Measurements from ENCODE around the gene LCN2.

The LCN2 gene

DNA sequence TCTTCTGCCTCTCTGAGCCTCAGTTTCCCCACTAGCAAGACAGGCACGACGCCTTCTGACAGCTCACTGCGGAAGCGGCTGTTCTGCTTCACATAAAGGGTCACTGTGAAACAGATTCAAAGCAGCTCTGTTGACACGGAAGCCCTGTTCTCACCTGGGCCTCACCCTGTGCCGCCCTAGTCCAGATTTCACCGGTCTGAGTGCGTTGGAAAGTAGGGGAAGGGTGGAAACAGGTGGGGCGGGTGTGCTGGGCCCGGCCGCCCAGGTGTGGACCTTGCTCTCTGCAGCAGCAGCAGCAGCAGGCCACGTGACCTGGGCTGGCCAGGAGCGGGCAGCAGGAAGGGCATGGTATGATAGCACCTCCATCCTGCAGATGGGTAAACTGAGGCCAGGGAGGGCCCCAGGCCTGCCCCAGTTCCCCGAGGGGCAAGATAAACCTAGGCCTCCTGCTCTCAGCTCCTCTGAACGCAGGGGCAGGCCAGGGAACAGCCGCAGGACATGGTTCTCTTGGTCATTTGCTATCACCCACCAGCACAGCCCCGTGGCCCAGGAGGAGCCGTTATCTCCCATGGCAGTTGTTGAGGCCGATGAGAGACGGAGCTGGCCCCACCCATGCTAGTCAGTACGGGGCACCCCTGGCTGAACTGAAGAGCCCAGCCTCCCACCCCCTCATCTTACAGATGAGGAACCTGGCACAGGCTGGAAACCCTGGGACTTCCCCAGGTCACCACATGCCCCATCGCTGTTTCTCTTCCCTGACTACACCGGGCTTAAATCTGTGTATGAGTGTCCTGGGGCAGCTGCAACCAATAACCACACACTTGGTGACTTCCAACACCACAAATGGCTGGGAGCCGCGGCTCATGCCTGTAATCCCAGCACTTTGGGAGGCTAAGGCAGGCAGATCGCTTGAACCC is 33.8 kb upstream of the LCN2 start:
- H3K27ac ChIP-seq (ENCODE audit: low read depth, low read length, severe bottlenecking), result no peak overlapping the region
- 92% methylated on average over 22 of the region's 26 CpGs for WGBS, 2 experiments (ENCODE audit: insufficient coverage in 2 of 2)
- H3K4me1 ChIP-seq (ENCODE audit: control insufficient read depth, insufficient read depth, low read length, poor library complexity, severe bottlenecking), result peaks cover 3% of the 10 kb centered on the region

DNA sequence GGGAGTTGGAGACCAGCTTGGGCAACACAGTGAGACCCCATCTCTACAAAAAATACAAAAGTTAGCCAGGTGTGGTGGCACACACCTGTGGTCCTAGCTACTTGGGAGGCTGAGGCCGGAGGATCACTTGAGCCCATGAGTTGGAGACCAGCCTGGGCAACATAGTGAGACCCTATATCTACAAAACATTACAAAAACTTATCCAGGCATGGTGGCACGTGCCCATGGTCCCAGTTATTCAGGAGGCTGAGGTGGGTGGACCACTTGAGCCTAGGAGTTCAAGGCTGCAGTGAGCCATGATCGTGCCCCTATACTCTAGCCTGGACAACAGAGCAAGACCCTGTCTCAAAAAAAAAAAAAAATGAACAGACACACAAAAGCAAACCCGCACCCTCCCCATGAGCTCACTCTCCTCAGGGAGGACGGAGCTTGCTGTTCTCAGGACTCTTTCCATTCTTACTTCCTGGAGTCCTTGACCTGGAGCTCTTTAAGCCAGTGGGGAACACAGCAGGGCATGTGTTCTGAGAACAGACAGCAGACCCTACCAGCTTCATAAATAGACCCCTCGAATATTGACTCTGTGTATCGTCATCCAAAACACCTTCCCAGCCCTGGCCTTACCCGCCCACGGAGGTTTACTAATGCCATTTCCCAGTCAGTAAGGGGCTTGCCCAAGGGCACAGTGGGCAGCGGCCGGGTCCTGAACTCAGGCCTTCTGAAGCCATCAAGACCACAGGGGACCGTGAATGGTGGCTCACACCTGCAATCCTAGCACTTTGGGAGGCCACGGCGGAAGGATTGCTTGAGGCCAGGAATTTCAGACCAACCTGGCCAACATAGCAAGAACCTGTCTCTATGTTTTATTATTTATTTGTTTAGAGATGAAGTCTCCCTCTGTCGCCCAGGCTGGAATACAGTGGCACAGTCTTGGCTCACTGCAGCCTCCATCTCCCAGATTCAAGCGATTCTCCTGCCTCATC is 32.9 kb upstream of the LCN2 start:
- 97 to 99% methylated on average over 12 of the region's 16 CpGs for WGBS, 2 experiments (ENCODE audit: insufficient coverage in 2 of 2)

More for the DNA sequence above, 33.8 kb upstream of the LCN2 start:
- H3K9me3 ChIP-seq (ENCODE audit: control insufficient read depth, low read length), result no peaks in the 10 kb centered on the region
- peaks cover 15% of the 10 kb centered on the region for H3K36me3 ChIP-seq (ENCODE audit: control insufficient read depth, insufficient read depth, low read length)
- no peak overlapping the region for H3K4me3 ChIP-seq (ENCODE audit: extremely low read depth, insufficient read depth, low read length, poor library complexity, severe bottlenecking)

DNA sequence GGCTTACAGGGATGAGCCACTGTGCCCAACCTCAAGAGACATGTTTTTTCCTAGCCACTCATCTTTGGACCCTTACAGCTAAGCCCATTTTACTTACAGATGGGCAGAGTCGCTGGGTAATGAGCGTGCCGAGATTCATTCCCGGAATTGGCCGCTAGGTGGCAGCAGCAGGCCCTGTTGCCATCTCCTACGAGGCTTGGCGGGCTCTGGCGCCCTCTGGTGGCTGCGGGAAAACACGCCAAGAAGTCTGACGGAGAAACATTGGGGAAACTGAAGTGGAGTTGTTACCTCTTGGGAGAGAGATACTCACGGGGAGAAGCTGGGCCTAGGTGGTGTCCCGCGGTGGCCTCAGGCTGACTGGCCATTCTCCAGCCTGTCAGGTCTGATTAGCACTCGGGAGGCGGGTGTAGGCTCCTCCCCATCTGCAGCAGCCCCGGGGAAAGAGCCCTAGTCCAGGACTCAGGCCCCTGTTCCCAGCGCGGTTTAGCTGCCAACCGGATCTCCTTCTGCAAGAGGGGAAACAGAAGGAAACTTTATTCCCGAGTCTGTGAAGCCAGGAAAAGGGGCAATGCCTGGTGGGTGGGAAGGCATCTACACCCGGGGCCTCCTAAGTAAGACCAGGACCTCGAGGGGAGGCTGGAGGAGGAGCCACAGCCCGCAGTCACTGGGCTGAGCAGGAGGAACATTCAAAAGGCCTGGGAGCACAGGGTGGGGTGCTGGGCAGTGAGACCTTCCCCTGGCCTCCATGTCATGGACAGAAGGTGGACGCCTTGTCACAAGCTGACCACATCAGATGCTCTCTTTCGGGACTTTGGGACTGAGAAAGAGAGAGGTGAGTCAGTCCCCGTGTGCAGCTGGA is 31.4 kb upstream of the LCN2 start:
- WGBS, 2 experiments (ENCODE audit: insufficient coverage in 2 of 2), result 21 to 24% methylated on average over 26 to 27 of the region's 27 CpGs
- H3K9me3 ChIP-seq (ENCODE audit: control insufficient read depth, low read length), result no peaks in the 10 kb centered on the region
- peaks cover 3% of the 10 kb centered on the region for H3K4me1 ChIP-seq (ENCODE audit: control insufficient read depth, insufficient read depth, low read length, poor library complexity, severe bottlenecking)
- H3K4me3 ChIP-seq (ENCODE audit: extremely low read depth, insufficient read depth, low read length, poor library complexity, severe bottlenecking), result no peak overlapping the region
- no peak overlapping the region for H3K27ac ChIP-seq (ENCODE audit: low read depth, low read length, severe bottlenecking)
- H3K36me3 ChIP-seq (ENCODE audit: control insufficient read depth, insufficient read depth, low read length), result peaks cover 31% of the 10 kb centered on the region

More for the DNA sequence above, 32.9 kb upstream of the LCN2 start:
- Histone ChIP-seq H3K9me3 (ENCODE audit: control insufficient read depth, low read length) (no peaks in the 10 kb centered on the region), H3K27ac (ENCODE audit: low read depth, low read length, severe bottlenecking) (no peak overlapping the region), H3K4me1 (ENCODE audit: control insufficient read depth, insufficient read depth, low read length, poor library complexity, severe bottlenecking) (peaks cover 3% of the 10 kb centered on the region), H3K36me3 (ENCODE audit: control insufficient read depth, insufficient read depth, low read length) (peaks cover 19% of the 10 kb centered on the region), H3K4me3 (ENCODE audit: extremely low read depth, insufficient read depth, low read length, poor library complexity, severe bottlenecking) (no peak overlapping the region)

DNA sequence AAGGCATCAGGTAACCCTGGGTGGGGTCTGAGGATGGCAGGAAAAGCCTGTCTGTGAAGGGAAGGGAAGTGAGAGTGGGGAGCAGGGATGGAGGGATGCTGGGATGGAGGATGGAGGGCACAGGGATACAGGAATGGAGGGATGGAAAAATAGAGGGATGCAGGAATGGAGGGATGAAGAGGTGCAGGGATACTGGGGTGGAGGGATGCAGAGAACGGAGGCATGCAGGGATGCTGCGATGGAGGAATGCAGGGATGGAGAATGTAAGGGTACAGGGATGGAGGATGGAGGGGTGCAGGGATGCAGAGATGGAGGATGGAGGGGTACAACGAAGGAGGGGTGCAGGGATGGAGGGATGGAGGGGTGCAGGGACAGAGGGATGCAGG is 30.8 kb upstream of the LCN2 start:
- Histone ChIP-seq H3K9me3 (ENCODE audit: control insufficient read depth, low read length) (no peaks in the 10 kb centered on the region), H3K4me3 (ENCODE audit: extremely low read depth, insufficient read depth, low read length, poor library complexity, severe bottlenecking) (no peak overlapping the region), H3K36me3 (ENCODE audit: control insufficient read depth, insufficient read depth, low read length) (peaks cover 31% of the 10 kb centered on the region), H3K4me1 (ENCODE audit: control insufficient read depth, insufficient read depth, low read length, poor library complexity, severe bottlenecking) (peaks cover 3% of the 10 kb centered on the region), H3K27ac (ENCODE audit: low read depth, low read length, severe bottlenecking) (no peak overlapping the region)
- WGBS, 2 experiments (ENCODE audit: insufficient coverage in 2 of 2), result 88 to 100% methylated on average over 2 to 3 of the region's 3 CpGs

DNA sequence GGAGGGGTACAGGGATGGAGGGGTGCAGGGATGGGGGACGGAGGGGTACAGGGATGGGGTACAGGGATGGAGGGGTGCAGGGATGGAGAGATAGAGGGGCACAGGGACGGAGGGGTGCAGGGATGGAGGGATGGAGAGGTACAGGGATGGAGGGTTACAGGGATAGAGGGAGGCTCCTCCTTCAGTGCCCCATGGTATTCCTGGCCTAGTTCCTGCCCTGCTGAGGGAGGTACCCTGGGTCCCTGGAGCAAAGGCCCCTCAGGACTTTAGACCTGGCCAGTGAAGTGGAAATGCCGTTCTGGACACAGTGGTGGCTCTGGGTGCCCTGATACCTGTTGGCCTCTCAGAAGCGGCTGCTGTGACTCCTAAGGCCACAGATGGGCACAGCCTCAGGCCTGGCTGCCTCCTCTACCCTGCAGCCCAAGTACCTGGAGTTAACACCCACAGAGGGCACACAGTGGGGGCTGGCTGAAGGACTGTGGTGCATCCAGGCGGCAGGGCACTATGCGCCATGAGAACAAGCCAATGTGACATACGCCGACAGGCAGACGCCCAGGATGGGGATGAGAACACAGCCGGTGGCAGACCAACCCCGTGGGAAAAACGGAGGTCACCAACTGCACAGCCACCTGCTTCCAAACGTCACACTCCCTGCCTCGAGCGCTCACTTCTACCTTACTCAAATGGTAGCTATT is 30.1 kb upstream of the LCN2 start:
- H3K9me3 ChIP-seq (ENCODE audit: control insufficient read depth, low read length), result no peaks in the 10 kb centered on the region
- no peak overlapping the region for H3K4me3 ChIP-seq (ENCODE audit: extremely low read depth, insufficient read depth, low read length, poor library complexity, severe bottlenecking)
- H3K27ac ChIP-seq (ENCODE audit: low read depth, low read length, severe bottlenecking), result no peak overlapping the region
- H3K4me1 ChIP-seq (ENCODE audit: control insufficient read depth, insufficient read depth, low read length, poor library complexity, severe bottlenecking), result peaks cover 3% of the 10 kb centered on the region
- H3K36me3 ChIP-seq (ENCODE audit: control insufficient read depth, insufficient read depth, low read length), result peaks cover 28% of the 10 kb centered on the region
- 94 to 96% methylated on average over 10 to 12 of the region's 15 CpGs for WGBS, 2 experiments (ENCODE audit: insufficient coverage in 2 of 2)

DNA sequence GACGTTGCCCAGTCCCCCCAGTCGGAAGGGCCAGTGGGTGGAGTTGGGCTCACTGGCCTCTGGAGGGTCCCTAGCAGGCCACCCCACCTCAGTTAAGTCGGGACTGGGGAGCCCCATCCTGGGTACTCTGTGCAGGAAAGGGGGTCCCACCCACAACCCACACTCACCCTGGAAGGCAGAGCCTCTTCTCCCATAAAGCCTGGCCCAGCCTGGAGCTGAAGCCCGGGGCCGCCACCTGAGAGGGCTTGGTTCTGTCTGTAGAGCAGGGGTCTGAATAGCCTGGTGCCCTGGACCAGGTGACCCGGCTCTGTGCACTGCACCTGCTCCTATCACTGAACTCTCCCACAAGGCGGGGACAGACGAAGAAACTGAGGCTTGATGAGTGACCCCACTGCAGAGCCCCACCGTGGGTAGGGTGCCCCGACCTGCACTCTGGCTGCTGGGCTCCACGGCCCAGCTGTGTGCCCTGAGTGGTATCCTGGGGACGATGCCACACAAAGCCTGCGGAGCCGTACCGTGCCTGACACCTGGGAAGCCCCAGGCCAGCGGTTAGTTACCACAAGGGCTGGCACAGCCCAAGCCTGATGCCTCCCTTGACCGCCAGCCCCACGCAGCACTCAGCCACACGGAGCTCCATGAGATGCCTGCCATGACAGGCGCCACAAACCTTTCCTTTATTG is 29.1 kb upstream of the LCN2 start:
- H3K4me1 ChIP-seq (ENCODE audit: control insufficient read depth, insufficient read depth, low read length, poor library complexity, severe bottlenecking), result peaks cover 3% of the 10 kb centered on the region
- peaks cover 30% of the 10 kb centered on the region for H3K36me3 ChIP-seq (ENCODE audit: control insufficient read depth, insufficient read depth, low read length)
- H3K9me3 ChIP-seq (ENCODE audit: control insufficient read depth, low read length), result no peaks in the 10 kb centered on the region
- WGBS, 2 experiments (ENCODE audit: insufficient coverage in 2 of 2), result 91 to 94% methylated on average over 18 of the region's 20 CpGs
- no peak overlapping the region for H3K4me3 ChIP-seq (ENCODE audit: extremely low read depth, insufficient read depth, low read length, poor library complexity, severe bottlenecking)
- H3K27ac ChIP-seq (ENCODE audit: low read depth, low read length, severe bottlenecking), result no peak overlapping the region

DNA sequence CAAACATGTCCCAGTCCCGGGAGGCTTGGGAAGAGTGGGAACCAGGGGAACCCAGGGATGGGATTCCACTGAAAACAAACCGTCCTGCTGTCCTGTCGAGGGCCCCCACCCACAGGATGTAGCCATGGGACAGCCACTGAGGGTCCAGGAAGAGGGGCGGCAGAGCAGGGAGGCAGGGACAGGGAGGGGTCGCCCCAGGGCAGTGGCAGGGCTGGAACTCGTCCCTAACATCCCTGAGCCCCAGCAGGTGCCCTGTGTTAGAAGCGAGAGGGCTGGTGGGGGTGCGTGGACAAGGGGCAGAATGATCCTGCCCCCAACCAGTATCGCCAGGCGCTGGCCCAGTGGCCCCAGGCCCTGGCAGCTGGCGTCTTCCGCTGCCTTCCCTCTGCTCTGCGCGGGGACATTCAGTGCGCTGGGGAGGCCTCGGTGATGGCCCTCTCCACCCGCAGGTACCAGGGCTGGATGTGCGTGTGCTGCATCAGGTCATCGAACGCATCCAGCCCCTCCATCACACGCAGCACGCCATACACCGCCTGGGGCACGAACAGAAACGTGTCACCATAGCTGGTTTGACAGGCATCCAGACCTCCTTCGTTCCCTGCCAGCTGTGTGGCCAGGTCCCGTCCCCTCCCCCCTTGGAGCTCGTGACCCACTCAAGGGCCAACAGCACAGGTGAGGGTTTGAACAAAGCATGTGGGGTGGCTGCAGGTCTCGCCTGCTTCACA is 28.4 kb upstream of the LCN2 start:
- 88 to 90% methylated on average over 23 to 25 of the region's 29 CpGs for WGBS, 2 experiments (ENCODE audit: insufficient coverage in 2 of 2)
- H3K9me3 ChIP-seq (ENCODE audit: control insufficient read depth, low read length), result no peaks in the 10 kb centered on the region
- no peak overlapping the region for H3K27ac ChIP-seq (ENCODE audit: low read depth, low read length, severe bottlenecking)
- peaks cover 3% of the 10 kb centered on the region for H3K4me1 ChIP-seq (ENCODE audit: control insufficient read depth, insufficient read depth, low read length, poor library complexity, severe bottlenecking)
- H3K36me3 ChIP-seq (ENCODE audit: control insufficient read depth, insufficient read depth, low read length), result peaks cover 35% of the 10 kb centered on the region
- H3K4me3 ChIP-seq (ENCODE audit: extremely low read depth, insufficient read depth, low read length, poor library complexity, severe bottlenecking), result no peak overlapping the region

DNA sequence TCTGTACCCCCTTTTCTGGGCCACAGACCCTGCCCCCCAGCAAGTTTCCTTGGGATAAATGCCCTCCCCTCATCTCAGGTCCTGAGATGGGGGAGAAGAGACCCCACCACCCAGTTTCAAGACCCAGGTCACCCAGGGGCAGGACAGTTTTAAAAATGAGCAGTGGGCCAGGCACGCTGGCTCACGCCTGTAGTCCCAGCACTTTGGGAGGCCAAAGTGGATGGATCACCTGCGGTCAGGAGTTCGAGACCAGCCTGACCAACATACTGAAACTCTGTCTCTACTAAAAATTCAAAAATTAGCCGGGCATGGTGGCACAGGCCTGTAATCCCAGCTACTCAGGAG is 27.8 kb upstream of the LCN2 start:
- WGBS, 2 experiments (ENCODE audit: insufficient coverage in 2 of 2), result 83 to 96% methylated on average over 5 of the region's 5 CpGs
- no peak overlapping the region for H3K27ac ChIP-seq (ENCODE audit: low read depth, low read length, severe bottlenecking)
- peaks cover 35% of the 10 kb centered on the region for H3K36me3 ChIP-seq (ENCODE audit: control insufficient read depth, insufficient read depth, low read length)
- no peaks in the 10 kb centered on the region for H3K9me3 ChIP-seq (ENCODE audit: control insufficient read depth, low read length)
- no peak overlapping the region for H3K4me3 ChIP-seq (ENCODE audit: extremely low read depth, insufficient read depth, low read length, poor library complexity, severe bottlenecking)
- peaks cover 3% of the 10 kb centered on the region for H3K4me1 ChIP-seq (ENCODE audit: control insufficient read depth, insufficient read depth, low read length, poor library complexity, severe bottlenecking)
